Activated CD4-positive, alpha-beta T cell treated with anti-CD3 and anti-CD28 coated beads for 48 hours (primary cell): Measurements from ENCODE around the gene TMC8.
"Not testable (repeated sequence)": the region's sequence is repeated elsewhere in the genome, so short reads cannot be mapped to it uniquely, and the experiment has no call there.

ENCODE experiments used
- DNase-seq: peaks from one replicate; pipeline ENCODE4 v3.0.0-alpha.2; 2020

The TMC8 gene

GRCh38 chr17:78163881-78164747 lies 33.5 kb downstream of the TMC8 start:
- no peak for DNase-seq

GRCh38 chr17:78164748-78165607 lies 34.4 kb downstream of the TMC8 start:
- DNase-seq, result no peak

GRCh38 chr17:78166416-78166815 lies 35.8 kb downstream of the TMC8 start:
- DNase-seq, result no peak

- peak; percentile 91 for DNase-seq
These were observed 37.8 kb downstream of the TMC8 start, which contains the start of gene SYNGR2 for GRCh38 chr17:78168242-78168902. TSS of gene SYNGR2 (plus strand) at chr17:78168581. CDS start at chr17:78168617, 36 bp downstream.

- DNase-seq, result peak; percentile 66
These were observed 38.6 kb downstream of the TMC8 start for GRCh38 chr17:78168903-78169793.

GRCh38 chr17:78170692-78171590 lies 40.4 kb downstream of the TMC8 start:
- DNase-seq, result peak; percentile 21

GRCh38 chr17:78171591-78172248 lies 41.1 kb downstream of the TMC8 start:
- not testable (repeated sequence) for DNase-seq

GRCh38 chr17:78172249-78173051 lies 41.9 kb downstream of the TMC8 start:
- DNase-seq, result peak; percentile 18

- peak; percentile 27 for DNase-seq
These were observed 42.6 kb downstream of the TMC8 start for GRCh38 chr17:78173097-78173715.

GRCh38 chr17:78174346-78174869 lies 43.8 kb downstream of the TMC8 start:
- DNase-seq, result no peak

GRCh38 chr17:78174870-78175642 lies 44.5 kb downstream of the TMC8 start:
- DNase-seq, result peak; percentile 13

- no peak for DNase-seq
These were observed 45.0 kb downstream of the TMC8 start for GRCh38 chr17:78175643-78175981.

- DNase-seq, result peak; percentile 84
These were observed 46.0 kb downstream of the TMC8 start for GRCh38 chr17:78176548-78177025.

- no peak for DNase-seq
These were observed 48.8 kb downstream of the TMC8 start for GRCh38 chr17:78179372-78179771.

- DNase-seq, result no peak
These were observed 49.5 kb downstream of the TMC8 start for GRCh38 chr17:78180083-78180482.

- DNase-seq, result no peak
These were observed 49.9 kb downstream of the TMC8 start for GRCh38 chr17:78180508-78180907.

- DNase-seq, result no peak
These were observed 51.9 kb downstream of the TMC8 start for GRCh38 chr17:78182504-78182903.

- DNase-seq, result no peak
These were observed 53.3 kb downstream of the TMC8 start for GRCh38 chr17:78183916-78184315.
